ENCODE measurements around the gene CREG1.

DNA sequence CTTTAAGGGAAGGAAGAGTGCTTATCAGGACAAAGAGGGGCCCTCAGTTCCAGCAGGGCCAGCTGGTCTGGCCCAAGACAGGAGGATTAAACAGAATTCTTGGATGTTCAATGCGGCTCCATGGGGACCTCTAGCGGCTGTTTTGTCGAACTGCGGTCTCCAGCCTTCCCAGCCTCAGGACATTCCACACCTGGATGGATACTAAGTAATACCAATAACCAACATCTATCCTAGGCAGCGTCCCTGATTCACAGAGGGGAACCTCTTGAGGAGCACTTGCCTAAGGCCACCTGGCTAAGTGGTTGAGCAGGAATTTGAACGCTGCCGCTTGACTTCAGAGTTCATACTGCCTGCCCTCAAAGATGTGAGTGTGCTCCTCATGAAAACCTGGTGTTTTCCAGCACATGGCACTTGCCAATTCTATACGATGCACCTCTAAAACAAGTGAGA lies 19.7 kb downstream of the CREG1 start:
- TF ChIP-seq, protein P1, sequence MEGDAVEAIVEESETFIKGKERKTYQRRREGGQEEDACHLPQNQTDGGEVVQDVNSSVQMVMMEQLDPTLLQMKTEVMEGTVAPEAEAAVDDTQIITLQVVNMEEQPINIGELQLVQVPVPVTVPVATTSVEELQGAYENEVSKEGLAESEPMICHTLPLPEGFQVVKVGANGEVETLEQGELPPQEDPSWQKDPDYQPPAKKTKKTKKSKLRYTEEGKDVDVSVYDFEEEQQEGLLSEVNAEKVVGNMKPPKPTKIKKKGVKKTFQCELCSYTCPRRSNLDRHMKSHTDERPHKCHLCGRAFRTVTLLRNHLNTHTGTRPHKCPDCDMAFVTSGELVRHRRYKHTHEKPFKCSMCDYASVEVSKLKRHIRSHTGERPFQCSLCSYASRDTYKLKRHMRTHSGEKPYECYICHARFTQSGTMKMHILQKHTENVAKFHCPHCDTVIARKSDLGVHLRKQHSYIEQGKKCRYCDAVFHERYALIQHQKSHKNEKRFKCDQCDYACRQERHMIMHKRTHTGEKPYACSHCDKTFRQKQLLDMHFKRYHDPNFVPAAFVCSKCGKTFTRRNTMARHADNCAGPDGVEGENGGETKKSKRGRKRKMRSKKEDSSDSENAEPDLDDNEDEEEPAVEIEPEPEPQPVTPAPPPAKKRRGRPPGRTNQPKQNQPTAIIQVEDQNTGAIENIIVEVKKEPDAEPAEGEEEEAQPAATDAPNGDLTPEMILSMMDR (IDR thresholded peaks at IDR 0.05) = peak; percentile 79 to 89 (median 84)
- TF ChIP-seq POLR2A (IDR thresholded peaks at IDR 0.05) = no peak
- TF ChIP-seq EP300 (IDR thresholded peaks at IDR 0.05) = no peak
